Right atrium auricular region (tissue), 2 donors: ENCODE measurements around the gene VPS18. TPM values are rescaled to one million over a fixed set of nuclear protein-coding genes. Genes with fewer than 3 reads are reported as not detected.

Source experiments
- DNase-seq: peaks from one replicate; pipeline ENCODE4 v3.0.0-alpha.2; 2019; ENCODE audit warnings: low spot score
- H3K27ac ChIP-seq, 2 donors: fragments of 200-600 bp; sonication (generic); 1 replicate in 1 of 2; 2 replicates in 1 of 2; pipeline ENCODE4 v1.5.1; 2016 to 2019
- H3K27me3 ChIP-seq, 2 donors: fragments of 200-600 bp; sonication (generic); one replicate each; pipeline versions ENCODE4 v1.5.1 to v1.6.0; 2017 to 2019
- H3K36me3 ChIP-seq: fragments of 200-600 bp; sonication (generic); one replicate; pipeline ENCODE4 v1.5.1; 2016
- H3K4me1 ChIP-seq, 2 donors: fragments of 200-600 bp; sonication (generic); one replicate each; pipeline versions ENCODE4 v1.5.1 to v1.6.0; 2017 to 2019
- H3K4me3 ChIP-seq, 2 donors: fragments of 200-600 bp; sonication (generic); 1 replicate in 1 of 2; 2 replicates in 1 of 2; pipeline ENCODE4 v1.5.1; 2017 to 2019; ENCODE audit warnings: mild to moderate bottlenecking in 1 of 2, moderate library complexity in 1 of 2
- H3K9me3 ChIP-seq, 2 donors: fragments of 200-600 bp; sonication (generic); one replicate each; pipeline ENCODE4 v1.5.1; 2019
- total RNA-seq, 2 donors: library from RNA; depleted of rRNA; stranded (reverse); fragments of >200 nt; gene quantifications; one replicate each; pipeline ENCODE4 v1.1.0, GENCODE V29; 2016
- TF ChIP-seq, protein P1 (sequence below), 2 donors: fragments of 200-600 bp; sonication (generic); IDR thresholded peaks; one replicate each; pipeline ENCODE4 v1.5.1; 2019; ENCODE audit warnings: antibody characterized with exemption in 2 of 2

The VPS18 gene
- total RNA-seq, 2 donors from 2014 or later = 18.1 to 26.1 TPM

DNA sequence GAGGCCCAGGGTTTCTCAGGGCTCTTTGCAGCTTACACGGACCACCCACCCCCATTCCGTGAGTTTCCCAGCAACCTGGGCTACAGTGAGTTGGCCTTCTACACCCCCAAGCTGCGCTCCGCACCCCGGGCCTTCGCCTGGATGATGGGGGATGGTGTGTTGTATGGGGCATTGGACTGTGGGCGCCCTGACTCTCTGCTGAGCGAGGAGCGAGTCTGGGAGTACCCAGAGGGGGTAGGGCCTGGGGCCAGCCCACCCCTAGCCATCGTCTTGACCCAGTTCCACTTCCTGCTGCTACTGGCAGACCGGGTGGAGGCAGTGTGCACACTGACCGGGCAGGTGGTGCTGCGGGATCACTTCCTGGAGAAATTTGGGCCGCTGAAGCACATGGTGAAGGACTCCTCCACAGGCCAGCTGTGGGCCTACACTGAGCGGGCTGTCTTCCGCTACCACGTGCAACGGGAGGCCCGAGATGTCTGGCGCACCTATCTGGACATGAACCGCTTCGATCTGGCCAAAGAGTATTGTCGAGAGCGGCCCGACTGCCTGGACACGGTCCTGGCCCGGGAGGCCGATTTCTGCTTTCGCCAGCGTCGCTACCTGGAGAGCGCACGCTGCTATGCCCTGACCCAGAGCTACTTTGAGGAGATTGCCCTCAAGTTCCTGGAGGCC lies 5.4 kb downstream of the VPS18 start:
- no peaks in the 10 kb centered on the region for H3K27me3 ChIP-seq
- no peak overlapping the region for H3K27ac ChIP-seq
- no peak overlapping the region for H3K4me3 ChIP-seq
- TF ChIP-seq, protein P1, sequence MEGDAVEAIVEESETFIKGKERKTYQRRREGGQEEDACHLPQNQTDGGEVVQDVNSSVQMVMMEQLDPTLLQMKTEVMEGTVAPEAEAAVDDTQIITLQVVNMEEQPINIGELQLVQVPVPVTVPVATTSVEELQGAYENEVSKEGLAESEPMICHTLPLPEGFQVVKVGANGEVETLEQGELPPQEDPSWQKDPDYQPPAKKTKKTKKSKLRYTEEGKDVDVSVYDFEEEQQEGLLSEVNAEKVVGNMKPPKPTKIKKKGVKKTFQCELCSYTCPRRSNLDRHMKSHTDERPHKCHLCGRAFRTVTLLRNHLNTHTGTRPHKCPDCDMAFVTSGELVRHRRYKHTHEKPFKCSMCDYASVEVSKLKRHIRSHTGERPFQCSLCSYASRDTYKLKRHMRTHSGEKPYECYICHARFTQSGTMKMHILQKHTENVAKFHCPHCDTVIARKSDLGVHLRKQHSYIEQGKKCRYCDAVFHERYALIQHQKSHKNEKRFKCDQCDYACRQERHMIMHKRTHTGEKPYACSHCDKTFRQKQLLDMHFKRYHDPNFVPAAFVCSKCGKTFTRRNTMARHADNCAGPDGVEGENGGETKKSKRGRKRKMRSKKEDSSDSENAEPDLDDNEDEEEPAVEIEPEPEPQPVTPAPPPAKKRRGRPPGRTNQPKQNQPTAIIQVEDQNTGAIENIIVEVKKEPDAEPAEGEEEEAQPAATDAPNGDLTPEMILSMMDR (IDR thresholded peaks at IDR 0.05) = no peak
- peaks cover 60% of the 10 kb centered on the region for H3K36me3 ChIP-seq
- DNase-seq = no peak
- H3K9me3 ChIP-seq = no peaks in the 10 kb centered on the region
- peaks cover 0 to 29% of the 10 kb centered on the region in 2 donors for H3K4me1 ChIP-seq

DNA sequence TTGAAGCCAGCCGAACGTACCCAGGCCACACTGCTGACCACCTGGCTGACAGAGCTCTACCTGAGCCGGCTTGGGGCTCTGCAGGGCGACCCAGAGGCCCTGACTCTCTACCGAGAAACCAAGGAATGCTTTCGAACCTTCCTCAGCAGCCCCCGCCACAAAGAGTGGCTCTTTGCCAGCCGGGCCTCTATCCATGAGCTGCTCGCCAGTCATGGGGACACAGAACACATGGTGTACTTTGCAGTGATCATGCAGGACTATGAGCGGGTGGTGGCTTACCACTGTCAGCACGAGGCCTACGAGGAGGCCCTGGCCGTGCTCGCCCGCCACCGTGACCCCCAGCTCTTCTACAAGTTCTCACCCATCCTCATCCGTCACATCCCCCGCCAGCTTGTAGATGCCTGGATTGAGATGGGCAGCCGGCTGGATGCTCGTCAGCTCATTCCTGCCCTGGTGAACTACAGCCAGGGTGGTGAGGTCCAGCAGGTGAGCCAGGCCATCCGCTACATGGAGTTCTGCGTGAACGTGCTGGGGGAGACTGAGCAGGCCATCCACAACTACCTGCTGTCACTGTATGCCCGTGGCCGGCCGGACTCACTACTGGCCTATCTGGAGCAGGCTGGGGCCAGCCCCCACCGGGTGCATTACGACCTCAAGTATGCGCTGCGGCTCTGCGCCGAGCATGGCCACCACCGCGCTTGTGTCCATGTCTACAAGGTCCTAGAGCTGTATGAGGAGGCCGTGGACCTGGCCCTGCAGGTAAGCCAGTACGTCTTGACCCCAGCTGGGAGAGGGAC lies 6.2 kb downstream of the VPS18 start:
- no peaks in the 10 kb centered on the region for H3K9me3 ChIP-seq
- peaks cover 0 to 25% of the 10 kb centered on the region in 2 donors for H3K4me1 ChIP-seq
- DNase-seq = no peak
- no peak overlapping the region for H3K4me3 ChIP-seq
- peaks cover 60% of the 10 kb centered on the region for H3K36me3 ChIP-seq
- H3K27me3 ChIP-seq = no peaks in the 10 kb centered on the region
- TF ChIP-seq, protein P1 (IDR thresholded peaks at IDR 0.05) = no peak
- no peak overlapping the region for H3K27ac ChIP-seq

DNA sequence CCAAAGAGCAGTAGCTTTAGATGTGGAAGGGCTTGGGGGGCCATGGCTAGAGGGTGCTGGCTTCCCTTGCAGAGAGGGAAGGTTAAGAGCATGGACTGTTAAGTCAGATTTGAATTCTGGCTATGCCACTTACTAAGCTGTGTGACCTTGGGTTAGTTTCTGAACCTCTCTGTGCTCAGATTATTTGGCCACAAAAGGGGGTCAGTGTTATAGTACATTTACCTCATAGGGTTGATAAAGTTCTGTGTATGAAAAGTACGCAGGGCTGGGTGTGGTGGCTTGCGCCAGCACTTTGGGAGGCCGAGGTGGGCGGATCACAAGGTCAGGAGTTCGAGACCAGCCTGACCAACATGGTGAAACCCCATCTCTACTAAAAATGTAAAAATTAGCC lies 6.8 kb downstream of the VPS18 start:
- TF ChIP-seq, protein P1 (IDR thresholded peaks at IDR 0.05) = no peak
- Histone ChIP-seq H3K4me3 (no peak overlapping the region), H3K27me3 (no peaks in the 10 kb centered on the region), H3K27ac (no peak overlapping the region), H3K4me1 (peaks cover 0 to 25% of the 10 kb centered on the region in 2 donors), H3K9me3 (no peaks in the 10 kb centered on the region), H3K36me3 (peaks cover 57% of the 10 kb centered on the region)
- no peak for DNase-seq

DNA sequence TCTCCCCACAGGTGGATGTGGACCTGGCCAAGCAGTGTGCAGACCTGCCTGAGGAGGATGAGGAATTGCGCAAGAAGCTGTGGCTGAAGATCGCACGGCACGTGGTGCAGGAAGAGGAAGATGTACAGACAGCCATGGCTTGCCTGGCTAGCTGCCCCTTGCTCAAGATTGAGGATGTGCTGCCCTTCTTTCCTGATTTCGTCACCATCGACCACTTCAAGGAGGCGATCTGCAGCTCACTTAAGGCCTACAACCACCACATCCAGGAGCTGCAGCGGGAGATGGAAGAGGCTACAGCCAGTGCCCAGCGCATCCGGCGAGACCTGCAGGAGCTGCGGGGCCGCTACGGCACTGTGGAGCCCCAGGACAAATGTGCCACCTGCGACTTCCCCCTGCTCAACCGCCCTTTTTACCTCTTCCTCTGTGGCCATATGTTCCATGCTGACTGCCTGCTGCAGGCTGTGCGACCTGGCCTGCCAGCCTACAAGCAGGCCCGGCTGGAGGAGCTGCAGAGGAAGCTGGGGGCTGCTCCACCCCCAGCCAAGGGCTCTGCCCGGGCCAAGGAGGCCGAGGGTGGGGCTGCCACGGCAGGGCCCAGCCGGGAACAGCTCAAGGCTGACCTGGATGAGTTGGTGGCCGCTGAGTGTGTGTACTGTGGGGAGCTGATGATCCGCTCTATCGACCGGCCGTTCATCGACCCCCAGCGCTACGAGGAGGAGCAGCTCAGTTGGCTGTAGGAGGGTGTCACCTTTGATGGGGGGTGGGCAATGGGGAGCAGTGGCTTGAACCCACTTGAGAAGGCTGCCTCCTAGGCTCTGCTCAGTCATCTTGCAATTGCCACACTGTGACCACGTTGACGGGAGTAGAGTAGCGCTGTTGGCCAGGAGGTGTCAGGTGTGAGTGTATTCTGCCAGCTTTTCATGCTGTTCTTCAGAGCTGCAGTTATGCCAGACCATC lies 8.6 kb downstream of the VPS18 start:
- no peak overlapping the region for H3K27ac ChIP-seq
- peak; percentile 65 for DNase-seq
- H3K36me3 ChIP-seq = peaks cover 47% of the 10 kb centered on the region
- no peaks in the 10 kb centered on the region for H3K27me3 ChIP-seq
- peaks cover 0 to 44% of the 10 kb centered on the region in 2 donors for H3K4me1 ChIP-seq
- TF ChIP-seq, protein P1 (IDR thresholded peaks at IDR 0.05) = no peak
- H3K4me3 ChIP-seq = no peak overlapping the region
- H3K9me3 ChIP-seq = no peaks in the 10 kb centered on the region

DNA sequence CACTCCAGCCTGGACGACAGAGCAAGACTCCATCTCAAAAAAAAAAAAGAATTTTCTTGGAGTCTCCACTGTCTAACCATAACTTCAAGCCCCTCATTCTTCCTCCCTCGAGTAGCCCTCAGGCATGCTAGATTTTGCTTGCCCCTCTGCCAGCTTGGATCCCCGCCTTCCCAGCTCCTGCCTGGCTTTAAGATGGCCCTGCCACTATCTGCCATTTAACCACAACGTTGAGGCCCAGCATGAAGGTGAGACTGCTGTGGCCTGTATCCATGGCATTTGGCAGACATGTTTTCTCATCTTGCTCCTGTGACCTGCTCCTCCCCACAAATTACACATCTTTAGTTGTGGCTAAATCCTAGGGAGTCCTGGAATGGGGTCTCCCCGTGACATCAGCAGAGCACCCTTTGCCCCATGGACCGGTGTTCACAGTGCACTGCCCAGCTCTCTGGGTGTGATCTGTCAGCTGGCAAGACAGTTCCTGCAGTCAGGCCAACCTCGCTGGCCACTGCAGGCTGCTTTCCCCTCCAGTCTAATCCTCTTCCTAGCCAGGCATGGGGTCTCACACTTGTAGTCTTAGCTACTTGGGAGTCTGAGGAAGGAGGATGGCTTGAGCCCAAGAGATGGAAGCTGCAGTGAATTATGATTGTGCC lies 10.4 kb downstream of the VPS18 start:
- TF ChIP-seq, protein P1 (IDR thresholded peaks at IDR 0.05) = no peak
- Histone ChIP-seq H3K36me3 (peaks cover 37% of the 10 kb centered on the region), H3K4me3 (no peak overlapping the region), H3K27ac (peak overlapping the region in 1 of 2 donors; percentile 4), H3K4me1 (peaks cover 0 to 53% of the 10 kb centered on the region in 2 donors), H3K9me3 (no peaks in the 10 kb centered on the region), H3K27me3 (no peaks in the 10 kb centered on the region)
- DNase-seq = no peak
